Natural killer cell (primary cell): ENCODE results near the gene SORL1. TPM values are rescaled to one million over a fixed set of nuclear protein-coding genes. Genes with fewer than 3 reads are reported as not detected.
A peak's percentile ranks its signal among the peaks of the same experiment; 100 is the strongest.

Experiments used
- ATAC-seq, 3 donors: fragments of 150-1000 bp in 2 of 3; fragments of 200-7000 bp in 1 of 3; cut with Tn5 transposase; 1 replicate in 1 of 3; 2 replicates in 2 of 3; pipeline ENCODE4 v1.10.0; 2021; ENCODE audit warnings: mild to moderate bottlenecking in 2 of 3, moderate library complexity in 2 of 3
- DNase-seq, 2 donors: peaks; one replicate each; pipeline versions ENCODE4 v3.0.0 to v3.0.0-alpha.2; 2013 to 2021; ENCODE audit warnings: mixed read lengths in 1 of 2
- H3K27ac ChIP-seq: one replicate; pipeline ENCODE4 v1.5.1; 2013; ENCODE audit warnings: mild to moderate bottlenecking, low read length
- H3K27me3 ChIP-seq: one replicate; pipeline ENCODE4 v1.6.1; 2013; ENCODE audit warnings: low read length; ENCODE audit not compliant: control insufficient read depth, insufficient read depth
- H3K36me3 ChIP-seq: one replicate; pipeline ENCODE4 v1.6.1; 2013; ENCODE audit warnings: low read length; ENCODE audit not compliant: control insufficient read depth, insufficient read depth
- H3K4me1 ChIP-seq: one replicate; pipeline ENCODE4 v1.6.1; 2013; ENCODE audit warnings: low read length; ENCODE audit not compliant: control insufficient read depth, insufficient read depth
- H3K4me3 ChIP-seq: one replicate; pipeline ENCODE4 v1.5.1; 2013; ENCODE audit warnings: low read length
- H3K9me3 ChIP-seq: one replicate; pipeline ENCODE4 v1.6.1; 2013; ENCODE audit warnings: low read length; ENCODE audit not compliant: control insufficient read depth, insufficient read depth
- H3K27ac Mint-ChIP-seq, 2 donors: one replicate each; pipeline ENCODE4 v1.8.0; 2022; ENCODE audit warnings: mild to moderate bottlenecking in 2 of 2, mixed read lengths in 2 of 2, moderate library complexity in 1 of 2
- H3K27me3 Mint-ChIP-seq, 2 donors: one replicate each; pipeline ENCODE4 v1.8.0; 2022; ENCODE audit warnings: low read depth in 2 of 2, mixed read lengths in 2 of 2
- H3K36me3 Mint-ChIP-seq: one replicate; pipeline ENCODE4 v1.8.0; 2022; ENCODE audit warnings: mixed read lengths
- H3K4me1 Mint-ChIP-seq, 2 donors: one replicate each; pipeline ENCODE4 v1.8.0; 2022; ENCODE audit warnings: mixed read lengths in 2 of 2
- H3K4me3 Mint-ChIP-seq: one replicate; pipeline ENCODE4 v1.8.0; 2022; ENCODE audit warnings: mild to moderate bottlenecking, moderate library complexity, mixed read lengths
- H3K9me3 Mint-ChIP-seq, 2 donors: one replicate each; pipeline ENCODE4 v1.8.0; 2022; ENCODE audit warnings: mixed read lengths in 2 of 2
- WGBS: methylation state at CpG from one replicate; pipeline ENCODE4 v1.1.7; 2013; ENCODE audit warnings: missing lambda C conversion rate; ENCODE audit not compliant: insufficient coverage; 5-methylcytosine and 5-hydroxymethylcytosine counted together
- intact Hi-C: fragments of 100-400 bp; cut with micrococcal nuclease; formaldehyde crosslinking; loops from one replicate; pipeline ENCODE4 v1.14.2; 2022
- total RNA-seq, 4 donors: library from RNA; stranded (reverse); fragments of 120-200 nt in 1 of 4; gene quantifications; one replicate each; pipeline versions ENCODE4 v1.2.3 to v1.2.4, GENCODE V29; 2013 to 2022
- TF ChIP-seq, protein P1 (sequence below): fragments of 200-600 bp; IDR thresholded peaks from one replicate; pipeline ENCODE4 v1.8.0; 2022; ENCODE audit warnings: antibody characterized with exemption

The SORL1 gene
- total RNA-seq, 3 donors from 2014 or later (not counting 1 experiment from before 2014, with no cell fraction given), result 386 to 519 (median 456) TPM

GRCh38 chr11:121494355-121495099 is 42.4 kb downstream of the SORL1 start:
- H3K27ac ChIP-seq, result peak overlapping the region; percentile 4
- Mint-ChIP-seq H3K27me3 (no peaks in the 10 kb centered on the region), H3K9me3 (no peaks in the 10 kb centered on the region), H3K4me1 (peaks cover 47 to 67% of the 10 kb centered on the region in 2 donors), H3K4me3 (peak overlapping the region; percentile 32), H3K27ac (peak overlapping the region; percentile 76 to 80), H3K36me3 (peaks cover 26% of the 10 kb centered on the region)
- TF ChIP-seq, protein P1, sequence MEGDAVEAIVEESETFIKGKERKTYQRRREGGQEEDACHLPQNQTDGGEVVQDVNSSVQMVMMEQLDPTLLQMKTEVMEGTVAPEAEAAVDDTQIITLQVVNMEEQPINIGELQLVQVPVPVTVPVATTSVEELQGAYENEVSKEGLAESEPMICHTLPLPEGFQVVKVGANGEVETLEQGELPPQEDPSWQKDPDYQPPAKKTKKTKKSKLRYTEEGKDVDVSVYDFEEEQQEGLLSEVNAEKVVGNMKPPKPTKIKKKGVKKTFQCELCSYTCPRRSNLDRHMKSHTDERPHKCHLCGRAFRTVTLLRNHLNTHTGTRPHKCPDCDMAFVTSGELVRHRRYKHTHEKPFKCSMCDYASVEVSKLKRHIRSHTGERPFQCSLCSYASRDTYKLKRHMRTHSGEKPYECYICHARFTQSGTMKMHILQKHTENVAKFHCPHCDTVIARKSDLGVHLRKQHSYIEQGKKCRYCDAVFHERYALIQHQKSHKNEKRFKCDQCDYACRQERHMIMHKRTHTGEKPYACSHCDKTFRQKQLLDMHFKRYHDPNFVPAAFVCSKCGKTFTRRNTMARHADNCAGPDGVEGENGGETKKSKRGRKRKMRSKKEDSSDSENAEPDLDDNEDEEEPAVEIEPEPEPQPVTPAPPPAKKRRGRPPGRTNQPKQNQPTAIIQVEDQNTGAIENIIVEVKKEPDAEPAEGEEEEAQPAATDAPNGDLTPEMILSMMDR, result no peak
- no peak overlapping the region for H3K4me3 ChIP-seq
- H3K27me3 ChIP-seq, result no peaks in the 10 kb centered on the region
- H3K4me1 ChIP-seq, result peaks cover 18% of the 10 kb centered on the region
- peak in 1 of 2 donors; percentile 41 for DNase-seq
- H3K36me3 ChIP-seq, result peaks cover 65% of the 10 kb centered on the region
- intact Hi-C loops, result no loop called here
- WGBS, result 58% methylated on average over 6 of the region's 7 CpGs
- peak in 2 of 3 donors; percentile 18 to 51 for ATAC-seq
- H3K9me3 ChIP-seq, result no peaks in the 10 kb centered on the region

DNA sequence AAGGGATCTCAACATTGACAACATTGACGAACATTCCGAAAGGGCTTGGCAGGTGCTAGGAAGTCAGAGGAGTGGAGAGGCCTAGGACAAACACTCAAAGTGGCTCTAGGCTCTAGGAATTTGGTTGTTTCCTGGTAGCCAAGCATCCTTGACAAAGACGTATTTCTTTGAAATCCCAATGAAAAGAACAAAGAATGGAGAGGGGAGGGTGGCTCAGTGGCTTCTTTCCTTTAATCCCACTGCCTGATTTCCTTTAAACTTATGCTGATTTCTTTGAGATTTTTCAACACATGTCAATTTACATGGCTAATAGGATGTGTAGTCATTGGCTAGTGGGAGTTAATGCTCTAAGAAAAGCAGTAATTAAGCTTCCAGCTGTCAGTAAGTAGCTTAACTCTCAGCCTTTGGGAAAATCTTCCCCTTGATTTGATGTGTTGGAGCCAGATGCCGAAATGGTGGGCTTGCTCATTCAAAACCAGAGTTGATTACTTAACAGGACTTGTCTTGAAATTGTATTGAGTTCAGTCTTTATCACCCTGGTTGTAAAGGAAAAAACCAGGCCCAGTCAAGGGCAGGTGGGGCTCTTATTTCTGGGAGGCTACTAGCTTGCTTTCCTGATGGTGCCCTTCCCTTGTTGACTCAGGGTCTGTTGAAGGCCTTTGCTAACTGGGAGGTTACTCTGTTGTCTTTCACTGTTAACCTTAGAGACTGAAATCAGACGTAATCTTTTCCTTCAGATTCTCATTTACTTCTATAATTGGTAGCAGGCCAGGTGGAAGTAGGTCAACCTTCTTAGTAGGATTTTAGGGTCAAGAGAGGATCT is 45.3 kb downstream of the SORL1 start:
- intact Hi-C loops, result no loop called here
- Histone ChIP-seq H3K27me3 (no peaks in the 10 kb centered on the region), H3K27ac (no peak overlapping the region), H3K4me1 (peaks cover 18% of the 10 kb centered on the region), H3K4me3 (no peak overlapping the region), H3K36me3 (peaks cover 63% of the 10 kb centered on the region), H3K9me3 (no peaks in the 10 kb centered on the region)
- no peaks in the 10 kb centered on the region for H3K27me3 Mint-ChIP-seq
- WGBS, result 95% methylated on average over 4 of the region's 5 CpGs
- H3K4me3 Mint-ChIP-seq, result no peak overlapping the region
- ATAC-seq (no peak), DNase-seq (no peak)
- peaks cover 53 to 66% of the 10 kb centered on the region in 2 donors for H3K4me1 Mint-ChIP-seq
- no peaks in the 10 kb centered on the region for H3K9me3 Mint-ChIP-seq
- peak overlapping the region; percentile 8 to 76 for H3K27ac Mint-ChIP-seq
- TF ChIP-seq, protein P1, result no peak
- H3K36me3 Mint-ChIP-seq, result peaks cover 23% of the 10 kb centered on the region

GRCh38 chr11:121499405-121499804 is 47.3 kb downstream of the SORL1 start:
- no peak for ATAC-seq

More at GRCh38 chr11:121499405-121499804, 47.3 kb downstream of the SORL1 start:
- Mint-ChIP-seq H3K27me3 (no peaks in the 10 kb centered on the region), H3K27ac (peak overlapping the region; percentile 35 to 73), H3K36me3 (peaks cover 27% of the 10 kb centered on the region), H3K4me1 (peaks cover 56 to 57% of the 10 kb centered on the region in 2 donors), H3K4me3 (no peak overlapping the region), H3K9me3 (no peaks in the 10 kb centered on the region)
- Histone ChIP-seq H3K27ac (no peak overlapping the region), H3K9me3 (no peaks in the 10 kb centered on the region), H3K4me3 (no peak overlapping the region), H3K4me1 (peaks cover 15% of the 10 kb centered on the region), H3K27me3 (no peaks in the 10 kb centered on the region), H3K36me3 (peaks cover 65% of the 10 kb centered on the region)
- WGBS, result 88% methylated on average over 2 of the region's 2 CpGs
- intact Hi-C loops, result no loop called here
- DNase-seq, result no peak
- TF ChIP-seq, protein P1, result no peak
